Esophagus (tissue), 2 donors: ENCODE results near the gene PHETA1. TPM values are rescaled to one million over a fixed set of nuclear protein-coding genes. Genes with fewer than 3 reads are reported as not detected.

Experiments used
- H3K27ac ChIP-seq, 2 donors: one replicate each; pipeline ENCODE4 v1.5.1; 2013; ENCODE audit warnings: low read depth in 2 of 2, mild to moderate bottlenecking in 2 of 2, inconsistent platforms in 1 of 2, low read length in 1 of 2, moderate library complexity in 1 of 2
- H3K27me3 ChIP-seq, 2 donors: one replicate each; pipeline ENCODE4 v1.6.1; 2013; ENCODE audit warnings: low read length in 2 of 2, control low read depth in 1 of 2, mild to moderate bottlenecking in 1 of 2; ENCODE audit not compliant: insufficient read depth in 2 of 2, control insufficient read depth in 1 of 2
- H3K36me3 ChIP-seq, 2 donors: one replicate each; pipeline ENCODE4 v1.6.1; 2013; ENCODE audit warnings: low read length in 1 of 2; ENCODE audit not compliant: control insufficient read depth in 2 of 2, insufficient read depth in 2 of 2
- H3K4me1 ChIP-seq, 2 donors: one replicate each; pipeline ENCODE4 v1.6.1; 2013; ENCODE audit warnings: low read length in 1 of 2; ENCODE audit not compliant: control insufficient read depth in 2 of 2, insufficient read depth in 2 of 2
- H3K4me3 ChIP-seq, 2 donors: one replicate each; pipeline ENCODE4 v1.5.1; 2013; ENCODE audit warnings: low read length in 2 of 2, mild to moderate bottlenecking in 2 of 2, low read depth in 1 of 2, moderate library complexity in 1 of 2
- H3K9me3 ChIP-seq, 2 donors: one replicate each; pipeline ENCODE4 v1.6.1; 2013; ENCODE audit warnings: mild to moderate bottlenecking in 2 of 2, low read depth in 1 of 2, low read length in 1 of 2, moderate library complexity in 1 of 2; ENCODE audit not compliant: control insufficient read depth in 2 of 2, insufficient read depth in 1 of 2
- WGBS, 2 donors: extraction: QIAGEN DNeasy Blood & Tissue Kit; methylation state at CpG; one replicate each; pipeline ENCODE4 v1.1.7; 2013; 5-methylcytosine and 5-hydroxymethylcytosine counted together
- polyA plus RNA-seq, 2 donors: library from polyadenylated mRNA; stranded (reverse); fragments of 200-250 nt; gene quantifications; one replicate each; pipeline ENCODE4 v1.2.3, GENCODE V29; 2013
- donor health status: healthy with polysubstance abuse.
- donor health status: Bipolar disorder and iron deficiency.

The PHETA1 gene
- polyA plus RNA-seq, 2 donors, result 9.0 to 10.0 TPM

- H3K9me3 ChIP-seq, result no peaks in the 10 kb centered on the region
- no peaks in the 10 kb centered on the region for H3K36me3 ChIP-seq
- H3K4me3 ChIP-seq, result no peak overlapping the region
- 49 to 52% methylated on average over 8 of the region's 8 CpGs for WGBS, 2 donors
- no peaks in the 10 kb centered on the region for H3K27me3 ChIP-seq
- H3K4me1 ChIP-seq, result no peaks in the 10 kb centered on the region
- no peak overlapping the region for H3K27ac ChIP-seq
Measured at GRCh38 chr12:111330800-111331752, 37.8 kb downstream of the PHETA1 start.

GRCh38 chr12:111328138-111328537 lies 40.8 kb downstream of the PHETA1 start:
- Histone ChIP-seq H3K27ac (no peak overlapping the region), H3K4me3 (no peak overlapping the region), H3K9me3 (no peaks in the 10 kb centered on the region), H3K36me3 (no peaks in the 10 kb centered on the region), H3K4me1 (no peaks in the 10 kb centered on the region), H3K27me3 (no peaks in the 10 kb centered on the region)
- 77 to 88% methylated on average over 12 of the region's 12 CpGs for WGBS, 2 donors

GRCh38 chr12:111327474-111327873 lies 41.4 kb downstream of the PHETA1 start:
- 84 to 86% methylated on average over 6 of the region's 6 CpGs for WGBS, 2 donors
- H3K9me3 ChIP-seq, result no peaks in the 10 kb centered on the region
- no peak overlapping the region for H3K27ac ChIP-seq
- no peaks in the 10 kb centered on the region for H3K27me3 ChIP-seq
- no peak overlapping the region for H3K4me3 ChIP-seq
- H3K36me3 ChIP-seq, result no peaks in the 10 kb centered on the region
- no peaks in the 10 kb centered on the region for H3K4me1 ChIP-seq

GRCh38 chr12:111322336-111323250 lies 46.3 kb downstream of the PHETA1 start:
- H3K36me3 ChIP-seq, result no peaks in the 10 kb centered on the region
- no peaks in the 10 kb centered on the region for H3K4me1 ChIP-seq
- WGBS, 2 donors, result 79 to 83% methylated on average over 25 of the region's 25 CpGs
- no peaks in the 10 kb centered on the region for H3K9me3 ChIP-seq
- H3K27me3 ChIP-seq, result no peaks in the 10 kb centered on the region
- H3K4me3 ChIP-seq, result no peak overlapping the region
- no peak overlapping the region for H3K27ac ChIP-seq

- H3K27ac ChIP-seq, result no peak overlapping the region
- H3K4me1 ChIP-seq, result no peaks in the 10 kb centered on the region
- H3K36me3 ChIP-seq, result no peaks in the 10 kb centered on the region
- H3K27me3 ChIP-seq, result no peaks in the 10 kb centered on the region
- no peak overlapping the region for H3K4me3 ChIP-seq
- 82 to 87% methylated on average over 5 of the region's 5 CpGs for WGBS, 2 donors
- no peaks in the 10 kb centered on the region for H3K9me3 ChIP-seq
Measured at GRCh38 chr12:111321317-111321716, 47.6 kb downstream of the PHETA1 start.

GRCh38 chr12:111320258-111321050 lies 48.4 kb downstream of the PHETA1 start:
- H3K36me3 ChIP-seq, result no peaks in the 10 kb centered on the region
- H3K27ac ChIP-seq, result no peak overlapping the region
- no peaks in the 10 kb centered on the region for H3K9me3 ChIP-seq
- 89 to 93% methylated on average over 33 to 67 of the region's 67 CpGs for WGBS, 2 donors
- no peaks in the 10 kb centered on the region for H3K4me1 ChIP-seq
- H3K4me3 ChIP-seq, result no peak overlapping the region
- no peaks in the 10 kb centered on the region for H3K27me3 ChIP-seq

GRCh38 chr12:111319600-111320257 lies 49.2 kb downstream of the PHETA1 start:
- WGBS, 2 donors, result 86% methylated on average over 27 to 32 of the region's 32 CpGs
- Histone ChIP-seq H3K4me1 (no peaks in the 10 kb centered on the region), H3K27ac (no peak overlapping the region), H3K27me3 (no peaks in the 10 kb centered on the region), H3K9me3 (no peaks in the 10 kb centered on the region), H3K36me3 (no peaks in the 10 kb centered on the region), H3K4me3 (no peak overlapping the region)

GRCh38 chr12:111318450-111318849 lies 50.4 kb downstream of the PHETA1 start:
- Histone ChIP-seq H3K36me3 (no peaks in the 10 kb centered on the region), H3K27me3 (no peaks in the 10 kb centered on the region), H3K9me3 (no peaks in the 10 kb centered on the region), H3K27ac (no peak overlapping the region), H3K4me1 (no peaks in the 10 kb centered on the region), H3K4me3 (no peak overlapping the region)
- 86 to 89% methylated on average over 6 of the region's 6 CpGs for WGBS, 2 donors

- 79 to 81% methylated on average over 5 of the region's 5 CpGs for WGBS, 2 donors
Measured at GRCh38 chr12:111316671-111317070, 52.2 kb downstream of the PHETA1 start.

More at GRCh38 chr12:111316671-111317070, 52.2 kb downstream of the PHETA1 start:
- H3K4me1 ChIP-seq, result no peaks in the 10 kb centered on the region
- no peaks in the 10 kb centered on the region for H3K27me3 ChIP-seq
- H3K27ac ChIP-seq, result no peak overlapping the region
- no peaks in the 10 kb centered on the region for H3K36me3 ChIP-seq
- no peaks in the 10 kb centered on the region for H3K9me3 ChIP-seq
- no peak overlapping the region for H3K4me3 ChIP-seq
